NCI-H446 (cell line): ENCODE measurements around the gene C9orf72.

Source experiments
- DNase-seq, 2 experiments: peaks; one replicate each; lab custom pipeline; 2025; lab: John Stamatoyannopoulos, UW

C9orf72 gene

DNA sequence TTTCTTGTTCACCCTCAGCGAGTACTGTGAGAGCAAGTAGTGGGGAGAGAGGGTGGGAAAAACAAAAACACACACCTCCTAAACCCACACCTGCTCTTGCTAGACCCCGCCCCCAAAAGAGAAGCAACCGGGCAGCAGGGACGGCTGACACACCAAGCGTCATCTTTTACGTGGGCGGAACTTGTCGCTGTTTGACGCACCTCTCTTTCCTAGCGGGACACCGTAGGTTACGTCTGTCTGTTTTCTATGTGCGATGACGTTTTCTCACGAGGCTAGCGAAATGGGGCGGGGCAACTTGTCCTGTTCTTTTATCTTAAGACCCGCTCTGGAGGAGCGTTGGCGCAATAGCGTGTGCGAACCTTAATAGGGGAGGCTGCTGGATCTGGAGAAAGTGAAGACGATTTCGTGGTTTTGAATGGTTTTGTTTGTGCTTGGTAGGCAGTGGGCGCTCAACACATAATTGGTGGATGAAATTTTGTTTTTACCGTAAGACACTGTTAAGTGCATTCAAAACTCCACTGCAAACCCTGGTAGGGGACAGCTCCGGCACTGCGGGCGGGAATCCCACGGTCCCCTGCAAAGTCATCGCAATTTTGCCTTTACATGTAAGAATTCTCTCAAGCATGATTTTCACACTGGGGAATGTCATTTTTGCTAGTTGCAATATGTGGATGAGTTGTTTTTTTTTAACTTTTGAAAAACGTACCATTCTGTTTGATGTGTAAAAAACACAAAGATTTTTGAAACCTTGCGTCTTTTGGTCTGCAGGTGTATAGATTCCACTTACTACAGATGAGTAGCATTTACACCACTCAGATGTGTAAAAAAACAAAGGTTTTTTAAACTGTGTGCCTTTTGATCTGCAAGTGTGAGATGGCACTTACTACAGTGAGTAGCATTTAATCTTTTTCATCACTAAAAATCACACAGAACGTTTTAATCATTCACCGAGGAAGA, 631 bp upstream of the C9orf72 start:
- peak; percentile 99 for DNase-seq

DNA sequence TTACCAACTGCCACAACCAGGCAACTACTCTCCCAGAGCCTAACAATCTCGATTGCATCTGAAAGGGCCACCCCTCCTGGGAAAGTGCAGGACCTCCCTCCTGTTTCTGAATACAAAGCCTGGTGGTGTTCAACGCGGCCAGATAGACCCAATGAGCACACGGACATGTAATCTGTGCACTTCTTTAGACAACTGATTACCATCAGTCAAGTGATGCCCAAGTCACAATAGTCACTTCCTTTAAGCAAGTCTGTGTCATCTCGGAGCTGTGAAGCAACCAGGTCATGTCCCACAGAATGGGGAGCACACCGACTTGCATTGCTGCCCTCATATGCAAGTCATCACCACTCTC, 739 bp downstream of the C9orf72 start:
- peak; percentile 23 to 37 for DNase-seq

- DNase-seq: peak in 1 of 2 experiments; percentile 19
Observed at GRCh38 chr9:27572061-27572460, 1.2 kb downstream of the C9orf72 start.

- no peak for DNase-seq
Observed at GRCh38 chr9:27571011-27571410, 2.3 kb downstream of the C9orf72 start.

- no peak for DNase-seq
Observed at GRCh38 chr9:27569406-27569805, 3.9 kb downstream of the C9orf72 start.

GRCh38 chr9:27566118-27566517, 7.2 kb downstream of the C9orf72 start:
- no peak for DNase-seq

GRCh38 chr9:27565696-27566095, 7.6 kb downstream of the C9orf72 start:
- DNase-seq: no peak

DNA sequence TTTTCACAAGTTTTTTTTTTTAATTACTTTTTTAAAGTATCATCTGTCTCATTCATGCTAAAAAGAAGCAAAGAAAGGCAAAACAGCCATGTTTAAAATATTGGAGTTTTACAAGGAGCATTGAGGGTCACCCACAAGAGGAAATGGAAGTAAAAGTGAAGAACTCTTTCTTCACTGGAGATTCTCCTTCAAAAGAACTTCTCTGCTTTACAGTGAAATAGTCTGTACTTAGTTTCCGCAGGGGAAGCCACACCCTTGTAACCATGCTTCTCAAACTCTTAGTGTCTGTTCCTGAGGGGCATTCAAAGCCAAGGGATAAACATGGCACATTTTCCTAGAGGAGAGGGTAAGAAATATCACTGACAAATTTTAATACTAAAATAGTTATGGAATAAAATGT, 8.6 kb downstream of the C9orf72 start:
- no peak for DNase-seq

DNA sequence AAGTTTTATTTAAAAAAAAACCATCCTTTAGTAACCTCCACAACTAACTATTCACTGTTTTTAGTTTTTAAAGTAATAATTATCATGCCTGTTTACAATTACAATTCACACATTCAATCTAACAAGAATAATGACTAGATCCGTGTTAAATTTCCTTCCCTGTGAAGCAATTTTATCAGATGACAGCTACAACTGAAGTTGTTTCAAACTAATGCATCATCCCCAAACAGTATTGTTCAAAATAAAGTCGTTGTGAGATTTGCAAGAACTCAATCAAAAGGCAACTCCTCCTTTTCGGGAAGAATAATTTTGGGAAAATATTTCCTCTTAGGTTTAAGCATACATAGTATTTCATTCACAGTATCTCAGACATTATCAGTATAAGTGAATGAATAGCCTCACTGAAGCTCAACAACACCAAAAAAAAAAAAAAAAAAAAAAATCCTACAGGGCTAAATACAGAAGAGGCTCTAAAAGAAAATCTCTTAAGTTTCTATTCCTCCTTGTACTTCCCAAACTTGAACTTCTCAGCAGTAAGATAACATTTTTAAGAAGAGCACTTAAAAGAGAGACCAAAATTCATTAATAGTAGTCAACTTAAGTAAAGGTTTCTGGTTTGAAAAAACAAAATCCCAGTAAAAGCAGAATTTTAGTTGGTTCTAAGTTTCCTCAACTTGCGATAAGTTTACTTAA, 9.4 kb downstream of the C9orf72 start:
- no peak for DNase-seq

- DNase-seq: no peak
Observed at GRCh38 chr9:27561685-27562084, 11.6 kb downstream of the C9orf72 start.

DNA sequence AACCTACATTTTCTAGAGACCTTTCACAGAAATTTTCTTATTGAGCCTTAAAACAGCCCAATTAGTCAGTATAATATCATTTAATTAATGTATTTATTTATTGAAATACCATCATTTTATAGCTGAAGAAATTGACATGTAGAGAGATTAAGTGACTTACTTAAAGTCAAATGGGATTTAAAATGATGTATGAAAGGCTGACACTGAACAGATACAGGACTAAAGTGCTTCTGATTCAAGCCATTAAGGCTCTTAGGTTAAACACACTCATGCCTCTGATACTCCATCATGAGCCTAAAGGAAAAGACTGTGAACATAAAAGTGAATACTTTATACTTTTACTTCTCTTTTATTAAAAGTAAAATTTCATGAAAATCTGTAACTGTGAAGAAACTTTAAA, 12.8 kb downstream of the C9orf72 start:
- DNase-seq: no peak

GRCh38 chr9:27558307-27558706, 15.0 kb downstream of the C9orf72 start:
- DNase-seq: no peak

- DNase-seq: no peak
Observed at GRCh38 chr9:27556470-27556869, 16.8 kb downstream of the C9orf72 start.

DNA sequence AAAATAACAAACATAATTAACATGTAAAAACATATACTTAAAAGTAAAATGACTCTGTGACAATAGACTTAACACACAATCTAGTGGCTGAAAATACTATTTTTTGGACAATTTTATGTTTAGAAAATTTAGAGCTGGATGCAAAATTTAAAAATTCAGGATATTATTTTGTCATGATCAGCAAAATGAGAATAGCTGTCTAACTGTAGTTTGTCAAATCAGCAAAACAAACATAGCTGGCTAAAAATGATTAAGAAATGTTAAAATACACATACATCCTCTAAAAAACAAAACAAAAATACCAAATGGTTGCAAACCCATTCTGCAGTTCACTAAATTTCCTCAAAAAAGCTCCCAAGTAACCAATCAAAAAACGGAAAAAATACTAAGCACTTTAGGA, 18.6 kb downstream of the C9orf72 start:
- no peak for DNase-seq

- no peak for DNase-seq
Observed at GRCh38 chr9:27549196-27549755, 24.0 kb downstream of the C9orf72 start.

DNA sequence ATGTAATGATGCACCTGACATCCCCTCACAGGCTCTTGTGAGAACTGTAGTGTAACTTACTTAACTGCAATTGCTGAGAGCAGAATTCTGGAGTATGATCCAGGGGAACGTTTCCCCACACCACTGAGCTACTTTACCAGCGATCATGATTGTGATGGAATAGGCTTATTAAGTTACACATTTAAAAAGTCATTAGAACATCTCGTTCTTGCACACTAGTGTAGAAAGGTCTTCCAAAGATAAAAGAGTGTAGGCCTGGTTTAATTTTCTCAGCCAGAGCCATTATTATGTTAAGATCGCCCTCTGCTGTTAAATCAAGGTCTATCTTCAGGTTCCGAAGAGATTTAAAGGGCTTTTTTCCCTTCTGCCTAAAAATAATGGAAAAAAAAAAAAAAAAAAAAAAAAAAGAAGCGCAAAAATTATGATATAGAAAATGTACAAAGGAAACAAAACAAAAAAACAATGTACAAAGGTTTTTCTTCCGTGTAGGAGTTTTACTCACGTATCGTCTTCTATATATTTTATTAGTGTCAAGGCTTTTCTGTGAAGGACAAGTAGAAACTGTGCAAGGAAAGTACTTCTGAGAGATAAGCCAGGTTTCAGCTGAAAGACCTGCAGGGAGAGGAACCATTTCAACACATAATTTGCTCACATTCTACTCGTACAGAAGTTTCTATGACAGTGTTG, 25.1 kb downstream of the C9orf72 start:
- peak; percentile 18 to 50 for DNase-seq

GRCh38 chr9:27545471-27545870, 27.8 kb downstream of the C9orf72 start:
- DNase-seq: no peak

GRCh38 chr9:27542508-27542907, 30.8 kb downstream of the C9orf72 start:
- peak in 1 of 2 experiments; percentile 20 for DNase-seq

DNA sequence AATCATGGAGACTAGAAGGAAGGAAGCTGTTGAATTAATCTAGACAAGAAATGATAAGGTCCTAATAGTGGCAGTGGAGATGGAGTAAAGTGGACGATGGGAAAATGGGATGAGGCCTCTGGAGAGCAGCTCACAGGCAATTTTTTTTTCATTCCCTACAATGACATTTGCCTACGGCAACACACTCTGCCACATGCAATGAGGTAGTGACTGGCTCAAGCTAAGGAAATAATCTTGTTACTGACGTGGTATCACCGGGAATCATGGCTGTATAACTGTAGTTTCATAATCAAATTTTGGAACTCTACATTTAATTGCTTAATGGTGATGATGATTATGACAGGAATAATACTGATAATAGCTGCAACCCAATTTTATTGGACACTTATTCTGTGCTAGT, 31.5 kb downstream of the C9orf72 start:
- no peak for DNase-seq

- no peak for DNase-seq
Observed at GRCh38 chr9:27540502-27540901, 32.8 kb downstream of the C9orf72 start.

DNA sequence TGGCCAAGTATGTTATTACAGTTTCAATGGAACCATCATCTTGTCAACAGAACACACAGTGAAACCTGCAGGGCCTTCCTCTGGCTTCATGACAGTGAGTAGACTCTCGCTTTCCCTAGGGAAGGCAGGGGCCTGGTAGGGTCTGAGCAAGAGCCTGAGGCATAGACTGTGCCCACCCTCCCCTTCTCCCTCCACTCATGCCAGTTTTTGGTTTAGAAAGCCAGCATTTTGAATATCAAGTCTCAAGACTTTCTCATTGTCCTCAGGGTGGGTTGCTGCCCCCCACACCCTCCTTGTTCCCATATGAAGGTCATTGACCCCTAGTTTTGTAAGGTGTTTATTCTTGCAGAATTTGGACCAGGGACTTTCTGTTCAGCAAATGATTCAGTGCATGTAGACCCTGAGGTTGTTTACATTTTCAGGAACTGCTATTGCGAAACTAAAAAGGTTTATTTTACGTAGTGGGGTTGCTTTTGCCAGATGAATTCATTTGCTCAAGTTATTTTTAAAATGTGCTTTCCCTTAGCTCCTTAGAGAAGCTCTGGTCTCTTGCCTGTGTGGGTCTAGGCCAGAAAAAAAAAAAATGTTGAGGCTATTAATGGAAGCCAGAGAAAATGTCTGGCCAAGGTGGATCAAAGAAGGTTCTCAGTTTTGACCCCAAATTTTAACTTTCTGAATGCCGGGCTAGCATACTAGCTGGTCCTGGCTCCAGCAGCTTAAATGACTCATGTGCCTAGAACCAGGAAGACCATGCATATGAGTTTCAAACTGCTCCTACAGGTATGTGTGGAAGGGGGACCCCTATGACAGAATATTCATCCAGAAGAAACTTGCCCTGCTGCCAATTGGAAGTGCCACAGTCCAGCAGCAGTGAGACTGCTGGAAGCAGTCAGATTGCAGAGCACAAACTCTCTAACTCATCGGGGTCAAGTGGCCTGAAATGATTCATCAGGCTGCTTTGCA, 33.5 kb downstream of the C9orf72 start:
- DNase-seq: no peak
